Colonic mucosa (tissue), 4 donors: ENCODE results near the gene GLI3. TPM values are rescaled to one million over a fixed set of nuclear protein-coding genes. Genes with fewer than 3 reads are reported as not detected.

ENCODE experiments used
- DNase-seq: peaks from one replicate; pipeline ENCODE4 v3.0.0-alpha.2; 2020
- H3K27ac ChIP-seq: fragments of 200-600 bp; one replicate; pipeline ENCODE4 v1.8.0; 2021
- H3K27me3 ChIP-seq: fragments of 200-600 bp; one replicate; pipeline ENCODE4 v1.8.0; 2021
- H3K36me3 ChIP-seq: fragments of 200-600 bp; one replicate; pipeline ENCODE4 v1.8.0; 2021
- H3K4me1 ChIP-seq: fragments of 200-600 bp; one replicate; pipeline ENCODE4 v1.8.0; 2021; ENCODE audit warnings: mild to moderate bottlenecking
- H3K4me3 ChIP-seq: fragments of 200-600 bp; one replicate; pipeline ENCODE4 v1.8.0; 2021
- H3K9ac ChIP-seq, 2 donors: one replicate each; pipeline ENCODE4 v1.7.0; 2013; ENCODE audit warnings: control low read depth in 2 of 2, low read depth in 2 of 2, low read length in 2 of 2
- H3K9me3 ChIP-seq: fragments of 200-600 bp; one replicate; pipeline ENCODE4 v1.8.0; 2021
- intact Hi-C: fragments of 100-400 bp; cut with DNase I; formaldehyde crosslinking; loops from one replicate; pipeline ENCODE4 v1.14.1; 2022
- total RNA-seq, 2 donors: library from RNA; stranded (reverse); fragmentation: NEBNext Ultra II Directional in 1 of 2; extraction: Animal tissue kit (Norgen Biotek cat#: 25700) in 1 of 2; gene quantifications; one replicate each; pipeline ENCODE4 v1.2.1, GENCODE V29; 2021
- TF ChIP-seq, protein P1 (sequence below): fragments of 200-600 bp; IDR thresholded peaks from one replicate; pipeline ENCODE4 v1.8.0; 2022; ENCODE audit warnings: antibody characterized with exemption, mild to moderate bottlenecking
- donor health status: healthy.
- donor health status: DM: no; HTN: no; CAD: no.
- donor health status: DM: no; HTN: no; CAD: no.

The GLI3 gene
- total RNA-seq, 2 donors from 2014 or later, result 1.8 to 8.0 TPM

DNA sequence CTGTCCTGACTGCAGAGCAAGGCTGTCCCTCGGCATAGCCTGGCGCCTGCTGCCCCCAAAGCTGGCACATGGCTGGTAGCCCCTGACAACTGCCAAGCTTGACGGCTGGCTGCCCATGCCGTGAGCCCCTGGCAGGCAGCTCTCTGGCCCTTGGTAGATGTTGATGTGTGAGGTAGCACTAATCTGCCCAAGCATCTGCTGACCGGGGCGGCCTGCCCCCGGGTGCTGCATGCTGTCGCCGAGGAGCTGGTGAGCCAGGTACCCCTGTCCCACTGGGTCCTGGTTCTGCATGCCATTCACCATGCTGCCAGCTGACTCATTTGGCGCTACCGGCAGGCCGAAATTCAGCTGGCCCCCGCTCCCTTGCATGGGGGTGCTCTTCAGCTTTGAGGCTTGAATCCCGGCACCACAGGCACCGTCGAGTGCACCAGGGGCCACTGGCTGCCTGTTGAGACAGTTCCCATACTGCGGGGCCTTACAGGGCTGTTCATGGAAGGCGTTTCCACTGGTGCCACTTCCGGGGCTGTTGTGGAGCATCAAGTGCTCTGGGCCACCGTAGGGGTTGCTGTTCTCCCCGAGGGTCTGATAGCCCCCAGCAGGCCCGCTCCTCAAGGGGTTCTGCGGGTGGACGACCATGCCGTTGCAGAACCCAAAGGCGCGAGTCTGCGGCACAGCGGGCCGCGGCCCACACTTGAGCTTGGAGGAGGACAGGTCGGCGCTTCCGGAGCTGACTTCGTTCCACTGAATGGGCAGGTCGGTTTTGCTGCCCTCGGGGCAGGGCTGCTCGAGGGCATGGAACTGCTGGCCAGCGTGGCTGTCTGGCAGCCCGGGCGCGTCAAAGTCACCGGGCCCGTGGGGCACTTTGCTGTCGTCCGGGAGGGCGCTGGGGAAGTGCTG, 271.9 kb downstream of the GLI3 start:
- DNase-seq, result no peak
- Histone ChIP-seq H3K9ac (no peak overlapping the region), H3K4me1 (no peaks in the 10 kb centered on the region), H3K27me3 (no peaks in the 10 kb centered on the region), H3K4me3 (no peak overlapping the region), H3K27ac (no peak overlapping the region), H3K36me3 (no peaks in the 10 kb centered on the region), H3K9me3 (no peaks in the 10 kb centered on the region)
- TF ChIP-seq, protein P1, sequence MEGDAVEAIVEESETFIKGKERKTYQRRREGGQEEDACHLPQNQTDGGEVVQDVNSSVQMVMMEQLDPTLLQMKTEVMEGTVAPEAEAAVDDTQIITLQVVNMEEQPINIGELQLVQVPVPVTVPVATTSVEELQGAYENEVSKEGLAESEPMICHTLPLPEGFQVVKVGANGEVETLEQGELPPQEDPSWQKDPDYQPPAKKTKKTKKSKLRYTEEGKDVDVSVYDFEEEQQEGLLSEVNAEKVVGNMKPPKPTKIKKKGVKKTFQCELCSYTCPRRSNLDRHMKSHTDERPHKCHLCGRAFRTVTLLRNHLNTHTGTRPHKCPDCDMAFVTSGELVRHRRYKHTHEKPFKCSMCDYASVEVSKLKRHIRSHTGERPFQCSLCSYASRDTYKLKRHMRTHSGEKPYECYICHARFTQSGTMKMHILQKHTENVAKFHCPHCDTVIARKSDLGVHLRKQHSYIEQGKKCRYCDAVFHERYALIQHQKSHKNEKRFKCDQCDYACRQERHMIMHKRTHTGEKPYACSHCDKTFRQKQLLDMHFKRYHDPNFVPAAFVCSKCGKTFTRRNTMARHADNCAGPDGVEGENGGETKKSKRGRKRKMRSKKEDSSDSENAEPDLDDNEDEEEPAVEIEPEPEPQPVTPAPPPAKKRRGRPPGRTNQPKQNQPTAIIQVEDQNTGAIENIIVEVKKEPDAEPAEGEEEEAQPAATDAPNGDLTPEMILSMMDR, result no peak
- intact Hi-C loops, result no loop called here

- Histone ChIP-seq H3K9me3 (no peaks in the 10 kb centered on the region), H3K36me3 (no peaks in the 10 kb centered on the region)
- intact Hi-C loops, result no loop called here
Observed at GRCh38 chr7:41964183-41964753, 272.7 kb downstream of the GLI3 start.

GRCh38 chr7:41956705-41957104, 280.3 kb downstream of the GLI3 start:
- Histone ChIP-seq H3K36me3 (no peaks in the 10 kb centered on the region), H3K27me3 (no peaks in the 10 kb centered on the region), H3K4me1 (no peaks in the 10 kb centered on the region), H3K9ac (no peak overlapping the region), H3K4me3 (no peak overlapping the region), H3K27ac (no peak overlapping the region), H3K9me3 (no peaks in the 10 kb centered on the region)
- TF ChIP-seq, protein P1, result no peak
- intact Hi-C loops, result no loop called here
- no peak for DNase-seq

More at GRCh38 chr7:41964183-41964753, 272.7 kb downstream of the GLI3 start:
- no peaks in the 10 kb centered on the region for H3K27me3 ChIP-seq
- H3K9ac ChIP-seq, result no peak overlapping the region
- TF ChIP-seq, protein P1, result no peak
- no peaks in the 10 kb centered on the region for H3K4me1 ChIP-seq
- no peak for DNase-seq
- H3K4me3 ChIP-seq, result no peak overlapping the region
- H3K27ac ChIP-seq, result no peak overlapping the region

- H3K4me1 ChIP-seq, result no peaks in the 10 kb centered on the region
- TF ChIP-seq, protein P1, result no peak
- peak; percentile 71 for DNase-seq
- intact Hi-C loops, result no loop called here
- no peak overlapping the region for H3K9ac ChIP-seq
- H3K9me3 ChIP-seq, result no peaks in the 10 kb centered on the region
- H3K36me3 ChIP-seq, result no peaks in the 10 kb centered on the region
- H3K27me3 ChIP-seq, result no peaks in the 10 kb centered on the region
- H3K27ac ChIP-seq, result no peak overlapping the region
- no peak overlapping the region for H3K4me3 ChIP-seq
Observed at GRCh38 chr7:41955893-41956675, 280.9 kb downstream of the GLI3 start.

DNA sequence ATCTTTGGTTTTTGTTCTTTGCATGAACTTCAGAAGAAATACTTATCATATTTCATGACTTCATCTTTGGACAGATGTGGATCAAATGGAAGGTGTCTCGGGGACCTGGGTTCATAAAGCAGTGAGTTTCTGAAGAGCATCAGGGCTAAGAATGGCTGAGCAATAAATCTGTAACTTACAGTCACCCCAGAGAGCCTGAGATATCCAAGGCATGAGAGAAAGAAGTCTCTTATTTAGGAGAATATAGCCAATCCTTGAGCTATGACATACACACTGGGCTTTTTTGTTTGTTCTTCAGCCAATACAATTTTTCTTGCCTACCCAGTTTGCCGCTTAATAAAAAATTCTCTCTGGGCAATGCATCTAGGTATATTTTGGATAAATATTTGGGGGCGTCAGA, 281.6 kb downstream of the GLI3 start:
- H3K9ac ChIP-seq, result no peak overlapping the region

More for the DNA sequence above, 281.6 kb downstream of the GLI3 start:
- Histone ChIP-seq H3K27me3 (no peaks in the 10 kb centered on the region), H3K9me3 (no peaks in the 10 kb centered on the region), H3K27ac (no peak overlapping the region), H3K4me1 (no peaks in the 10 kb centered on the region), H3K36me3 (no peaks in the 10 kb centered on the region), H3K4me3 (no peak overlapping the region)
- intact Hi-C loops, result no loop called here
- DNase-seq, result no peak
- TF ChIP-seq, protein P1, result no peak
